ENCODE measurements around the gene AQP5.

The AQP5 gene

DNA sequence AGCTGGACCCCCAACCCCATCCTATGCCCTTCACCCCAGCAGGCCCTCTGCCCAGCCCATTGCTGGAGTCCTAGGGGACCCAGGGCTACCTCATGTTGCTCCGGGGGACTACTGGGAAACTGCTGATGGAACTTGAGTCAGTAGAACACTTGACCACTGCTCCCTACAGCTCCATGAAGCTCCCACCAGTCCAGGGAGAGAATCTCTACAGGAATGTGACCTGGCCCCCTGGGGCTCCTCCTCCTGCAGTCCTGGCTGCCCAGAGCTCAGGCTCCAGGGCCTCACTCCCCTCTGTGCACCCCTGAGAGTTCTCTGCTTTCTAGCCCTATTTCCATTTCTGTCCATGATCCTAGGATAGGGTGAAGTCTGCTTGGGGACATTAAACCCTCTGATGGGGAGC, 22.0 kb upstream of the AQP5 start:
- TF ChIP-seq, protein P1, sequence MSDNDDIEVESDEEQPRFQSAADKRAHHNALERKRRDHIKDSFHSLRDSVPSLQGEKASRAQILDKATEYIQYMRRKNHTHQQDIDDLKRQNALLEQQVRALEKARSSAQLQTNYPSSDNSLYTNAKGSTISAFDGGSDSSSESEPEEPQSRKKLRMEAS (IDR thresholded peaks at IDR 0.05): no peak
- no peak for TF ChIP-seq USF1 (IDR thresholded peaks at IDR 0.05)
- no peak for TF ChIP-seq EGR1 (IDR thresholded peaks at IDR 0.05)
- no peak for TF ChIP-seq NFIC (IDR thresholded peaks at IDR 0.05)
- TF ChIP-seq RAD21 (IDR thresholded peaks at IDR 0.05; ENCODE audit: low read depth): no peak
- no peak for TF ChIP-seq CREB1 (IDR thresholded peaks at IDR 0.05; ENCODE audit: low read depth)
- TF ChIP-seq CEBPB (IDR thresholded peaks at IDR 0.05): no peak
- TF ChIP-seq, protein P2, sequence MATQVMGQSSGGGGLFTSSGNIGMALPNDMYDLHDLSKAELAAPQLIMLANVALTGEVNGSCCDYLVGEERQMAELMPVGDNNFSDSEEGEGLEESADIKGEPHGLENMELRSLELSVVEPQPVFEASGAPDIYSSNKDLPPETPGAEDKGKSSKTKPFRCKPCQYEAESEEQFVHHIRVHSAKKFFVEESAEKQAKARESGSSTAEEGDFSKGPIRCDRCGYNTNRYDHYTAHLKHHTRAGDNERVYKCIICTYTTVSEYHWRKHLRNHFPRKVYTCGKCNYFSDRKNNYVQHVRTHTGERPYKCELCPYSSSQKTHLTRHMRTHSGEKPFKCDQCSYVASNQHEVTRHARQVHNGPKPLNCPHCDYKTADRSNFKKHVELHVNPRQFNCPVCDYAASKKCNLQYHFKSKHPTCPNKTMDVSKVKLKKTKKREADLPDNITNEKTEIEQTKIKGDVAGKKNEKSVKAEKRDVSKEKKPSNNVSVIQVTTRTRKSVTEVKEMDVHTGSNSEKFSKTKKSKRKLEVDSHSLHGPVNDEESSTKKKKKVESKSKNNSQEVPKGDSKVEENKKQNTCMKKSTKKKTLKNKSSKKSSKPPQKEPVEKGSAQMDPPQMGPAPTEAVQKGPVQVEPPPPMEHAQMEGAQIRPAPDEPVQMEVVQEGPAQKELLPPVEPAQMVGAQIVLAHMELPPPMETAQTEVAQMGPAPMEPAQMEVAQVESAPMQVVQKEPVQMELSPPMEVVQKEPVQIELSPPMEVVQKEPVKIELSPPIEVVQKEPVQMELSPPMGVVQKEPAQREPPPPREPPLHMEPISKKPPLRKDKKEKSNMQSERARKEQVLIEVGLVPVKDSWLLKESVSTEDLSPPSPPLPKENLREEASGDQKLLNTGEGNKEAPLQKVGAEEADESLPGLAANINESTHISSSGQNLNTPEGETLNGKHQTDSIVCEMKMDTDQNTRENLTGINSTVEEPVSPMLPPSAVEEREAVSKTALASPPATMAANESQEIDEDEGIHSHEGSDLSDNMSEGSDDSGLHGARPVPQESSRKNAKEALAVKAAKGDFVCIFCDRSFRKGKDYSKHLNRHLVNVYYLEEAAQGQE (IDR thresholded peaks at IDR 0.05; ENCODE audit: low read depth): no peak

DNA sequence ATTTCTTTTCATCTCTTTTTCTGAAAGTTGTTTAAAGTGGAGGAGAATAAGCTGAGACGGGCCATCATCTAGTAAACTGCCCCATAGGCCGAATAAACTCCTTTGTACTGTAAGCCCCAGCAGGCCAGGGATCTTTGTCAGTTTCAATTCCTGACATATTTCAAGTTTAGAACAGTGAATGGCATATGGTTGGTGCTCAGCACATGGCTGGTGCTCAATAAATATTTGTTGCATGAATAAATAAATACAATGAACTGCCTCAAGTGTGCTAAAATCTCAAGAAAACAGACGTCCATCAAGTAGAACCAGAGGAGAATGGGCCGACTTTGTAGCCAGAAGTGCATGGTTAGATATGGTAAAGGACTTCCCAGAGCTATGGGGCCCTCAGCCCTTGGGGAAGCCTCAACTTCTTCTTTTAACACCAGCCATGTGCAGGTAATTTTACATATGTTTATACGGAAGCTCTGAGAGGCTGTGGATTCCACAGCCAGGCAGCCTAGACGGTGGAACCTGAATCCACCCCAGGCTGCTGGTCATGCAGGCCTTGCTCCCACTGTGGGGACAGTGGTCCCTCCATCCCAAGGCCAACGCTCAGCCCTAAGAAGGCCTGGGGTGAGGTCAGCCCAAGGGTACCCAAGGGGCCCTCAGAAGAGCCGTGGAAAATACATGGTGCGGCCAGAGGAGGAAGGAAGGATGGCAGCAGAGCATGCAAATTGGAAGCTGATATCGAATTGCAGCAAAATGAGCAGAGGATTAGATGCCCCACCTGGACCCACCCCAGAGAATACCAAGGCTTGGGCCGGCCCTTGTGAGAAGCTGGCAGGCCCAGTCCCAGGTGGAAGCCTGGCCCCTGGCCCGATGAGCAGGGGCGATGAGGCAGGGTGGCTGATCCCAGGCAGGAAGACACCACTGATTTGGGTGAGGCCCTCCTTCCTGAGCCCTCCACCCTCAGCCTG, 19.8 kb upstream of the AQP5 start:
- TF ChIP-seq RAD21 (IDR thresholded peaks at IDR 0.05; ENCODE audit: low read depth) (no peak), TCF12 (IDR thresholded peaks at IDR 0.05; ENCODE audit: low read depth) (peak; percentile 17; the same call in 1 of the 2 replicates), FOXM1 (IDR thresholded peaks at IDR 0.05; ENCODE audit: borderline replicate concordance, low read depth) (no peak), EGR1 (IDR thresholded peaks at IDR 0.05) (no peak), EP300 (IDR thresholded peaks at IDR 0.05; ENCODE audit: borderline replicate concordance) (no peak; the same call in 1 of the 2 replicates), USF1 (IDR thresholded peaks at IDR 0.05) (no peak), TEAD4 (IDR thresholded peaks at IDR 0.05) (peak; percentile 41), TAF1 (IDR thresholded peaks at IDR 0.05; ENCODE audit: low read depth) (no peak), ZBTB7A (IDR thresholded peaks at IDR 0.05; ENCODE audit: low read depth) (0 out of 2 replicates have a peak, but pooled peaks have one; percentile 50), CREB1 (IDR thresholded peaks at IDR 0.05; ENCODE audit: low read depth) (no peak), YY1 (IDR thresholded peaks at IDR 0.05; ENCODE audit: low read depth) (0 out of 2 replicates have a peak, but pooled peaks have one; percentile 35), CEBPB (IDR thresholded peaks at IDR 0.05) (no peak), NFIC (IDR thresholded peaks at IDR 0.05) (peak; percentile 17; the same call in 1 of the 2 replicates)
- TF ChIP-seq, protein P1 (IDR thresholded peaks at IDR 0.05): peak; percentile 67
- TF ChIP-seq, protein P2 (IDR thresholded peaks at IDR 0.05; ENCODE audit: low read depth): no peak

DNA sequence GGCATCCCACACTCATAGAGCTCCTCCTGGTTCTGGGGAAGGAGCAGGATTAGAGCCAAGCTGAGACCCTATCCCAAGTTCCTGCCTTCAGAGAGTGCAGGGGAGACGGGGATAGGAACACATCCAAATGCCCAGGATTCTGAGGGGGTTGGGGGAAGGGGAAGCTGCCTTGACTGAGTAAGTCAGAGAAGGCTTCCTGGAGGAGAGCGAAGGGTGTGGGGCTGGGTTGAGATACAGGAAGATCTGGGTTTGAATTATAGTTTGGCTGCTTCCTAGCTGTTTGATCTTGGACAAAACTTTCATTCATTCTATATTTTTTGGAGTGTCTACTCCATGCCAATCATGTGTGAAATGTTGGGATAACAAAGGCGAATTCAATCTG, 19.2 kb upstream of the AQP5 start:
- TF ChIP-seq, protein P1 (IDR thresholded peaks at IDR 0.05): no peak
- TF ChIP-seq, protein P2 (IDR thresholded peaks at IDR 0.05; ENCODE audit: low read depth): no peak
- TF ChIP-seq YY1 (IDR thresholded peaks at IDR 0.05; ENCODE audit: low read depth) (no peak), ZBTB7A (IDR thresholded peaks at IDR 0.05; ENCODE audit: low read depth) (no peak), TCF12 (IDR thresholded peaks at IDR 0.05; ENCODE audit: low read depth) (no peak), CREB1 (IDR thresholded peaks at IDR 0.05; ENCODE audit: low read depth) (no peak), EP300 (IDR thresholded peaks at IDR 0.05; ENCODE audit: borderline replicate concordance) (no peak), TEAD4 (IDR thresholded peaks at IDR 0.05) (no peak), TAF1 (IDR thresholded peaks at IDR 0.05; ENCODE audit: low read depth) (no peak), NFIC (IDR thresholded peaks at IDR 0.05) (no peak), CEBPB (IDR thresholded peaks at IDR 0.05) (no peak), EGR1 (IDR thresholded peaks at IDR 0.05) (no peak), FOXM1 (IDR thresholded peaks at IDR 0.05; ENCODE audit: borderline replicate concordance, low read depth) (no peak), USF1 (IDR thresholded peaks at IDR 0.05) (no peak), RAD21 (IDR thresholded peaks at IDR 0.05; ENCODE audit: low read depth) (no peak)

All from Ishikawa (cell line).